NK-92 treated with Interleukin-12 subunit alpha and Interleukin-12 subunit beta, amount 100 ng/mL, for 24 hours (cell line): ENCODE results near the gene CRYBG1.
"Not testable (repeated sequence)": the region's sequence is repeated elsewhere in the genome, so short reads cannot be mapped to it uniquely, and the experiment has no call there.

Experiments
- DNase-seq: peaks from one replicate; lab custom pipeline; 2025; lab: John Stamatoyannopoulos, UW

The CRYBG1 gene

DNA sequence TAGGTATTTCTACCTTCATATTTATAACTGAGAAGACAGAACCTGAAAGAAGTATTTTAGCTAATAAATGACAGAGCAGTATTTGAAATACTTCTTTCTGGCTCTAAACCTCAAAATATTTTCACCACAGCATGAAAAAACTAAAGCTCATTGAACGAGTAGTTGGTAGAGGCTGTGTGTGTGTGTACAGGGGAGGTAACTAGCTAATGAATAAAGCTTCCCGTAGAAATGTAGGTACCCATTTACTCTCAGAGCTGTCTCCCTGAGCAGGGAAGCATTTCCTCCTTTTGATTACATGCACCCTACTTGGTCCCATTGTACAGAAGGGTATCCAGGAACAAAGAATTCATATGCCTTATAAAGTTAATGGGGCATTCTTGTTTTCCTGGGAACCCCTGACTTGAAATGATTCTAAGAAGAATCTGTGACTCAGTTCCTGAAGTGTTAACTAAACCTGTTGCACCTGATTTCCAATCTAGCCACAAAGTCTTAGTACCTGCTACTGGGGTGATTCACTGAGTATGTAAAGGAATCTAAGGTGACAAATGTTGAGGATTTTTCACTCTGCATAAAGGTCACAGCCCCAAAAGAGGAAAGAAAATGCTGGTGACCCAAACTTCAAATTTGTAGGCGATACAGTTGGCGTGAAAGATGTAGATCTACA, 12.5 kb downstream of the CRYBG1 start:
- no peak for DNase-seq

DNA sequence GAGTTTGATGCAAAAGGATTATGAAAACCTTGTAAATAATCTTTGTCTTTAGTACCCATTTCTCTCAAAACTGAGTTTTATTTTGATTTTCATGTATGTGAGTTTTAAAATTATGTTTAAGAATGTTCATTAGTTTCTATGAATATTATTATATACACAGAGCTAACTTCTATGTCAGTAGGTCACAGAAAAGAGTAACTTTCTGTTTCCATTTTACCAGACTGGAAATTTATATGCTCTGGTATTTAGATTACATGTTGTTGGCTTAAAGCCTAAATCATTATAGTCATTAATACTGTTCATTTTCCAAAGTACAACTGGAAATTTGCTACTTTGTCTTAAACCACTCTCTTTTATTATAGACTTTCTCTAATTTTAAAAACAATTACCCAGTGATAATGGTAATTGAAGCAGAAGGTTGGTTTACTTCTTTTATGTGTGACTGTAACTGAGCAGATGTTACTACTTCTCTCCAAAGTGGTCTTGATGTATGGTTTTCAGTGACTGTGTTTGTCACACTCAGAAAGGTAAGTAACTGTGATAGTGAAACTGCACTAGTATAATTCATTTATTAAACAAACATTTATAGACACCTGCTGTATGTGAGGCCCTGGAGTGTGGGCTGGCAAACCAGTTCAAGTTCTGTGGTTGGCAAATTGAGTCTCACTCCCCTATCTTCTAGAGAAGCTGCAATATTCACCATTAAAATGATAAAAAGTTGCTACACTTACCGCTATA, 13.2 kb downstream of the CRYBG1 start:
- no peak for DNase-seq

- no peak for DNase-seq
Observed at GRCh38 chr6:106377061-106377540, 16.6 kb downstream of the CRYBG1 start.

GRCh38 chr6:106379951-106380350, 19.4 kb downstream of the CRYBG1 start:
- DNase-seq: no peak

- no peak for DNase-seq
Observed at GRCh38 chr6:106380407-106380806, 19.9 kb downstream of the CRYBG1 start.

- no peak for DNase-seq
Observed at GRCh38 chr6:106381223-106381622, 20.7 kb downstream of the CRYBG1 start.

DNA sequence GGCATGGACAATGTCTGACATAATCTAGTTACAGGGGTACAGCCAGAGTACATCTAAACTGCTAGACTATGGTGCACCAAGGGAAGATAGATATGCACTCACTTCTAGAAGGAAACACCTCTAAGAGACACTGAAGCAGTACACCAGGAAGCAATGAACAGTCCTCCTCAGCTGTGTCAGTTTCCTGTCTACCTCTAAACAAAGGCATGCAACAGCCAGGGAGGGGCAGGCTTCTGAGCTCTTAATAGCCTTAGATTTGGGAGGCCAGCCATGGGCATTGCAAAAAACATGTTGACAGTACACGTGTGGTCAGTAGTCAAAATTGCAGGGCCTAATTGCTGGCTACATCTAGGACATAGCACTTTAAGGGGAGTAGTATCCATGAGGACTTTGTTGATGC, 21.4 kb downstream of the CRYBG1 start:
- no peak for DNase-seq

- no peak for DNase-seq
Observed at GRCh38 chr6:106383573-106383972, 23.1 kb downstream of the CRYBG1 start.

- no peak for DNase-seq
Observed at GRCh38 chr6:106385530-106385929, 25.0 kb downstream of the CRYBG1 start.

- DNase-seq: no peak
Observed at GRCh38 chr6:106387875-106388274, 27.4 kb downstream of the CRYBG1 start.

DNA sequence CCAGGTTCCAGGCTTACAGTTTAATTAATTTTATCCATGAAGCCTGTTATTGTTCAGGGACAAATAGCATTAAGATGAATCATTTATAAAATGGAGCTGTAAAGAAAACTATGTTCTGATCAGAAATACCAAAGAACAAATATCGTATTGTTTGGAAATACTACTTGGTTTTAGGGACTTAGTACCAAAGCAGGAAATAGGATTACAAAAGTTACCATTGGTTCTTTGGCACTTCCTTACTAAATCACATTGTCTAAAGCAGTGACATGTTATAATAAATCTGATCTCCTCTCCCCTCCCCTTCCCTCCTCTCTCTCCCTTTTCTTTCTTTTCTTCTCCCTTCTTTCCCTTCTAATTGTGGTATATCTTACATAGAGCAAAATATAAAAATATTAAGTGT, 29.6 kb downstream of the CRYBG1 start:
- no peak for DNase-seq

- DNase-seq: no peak
Observed at GRCh38 chr6:106396426-106397220, 36.1 kb downstream of the CRYBG1 start.

DNA sequence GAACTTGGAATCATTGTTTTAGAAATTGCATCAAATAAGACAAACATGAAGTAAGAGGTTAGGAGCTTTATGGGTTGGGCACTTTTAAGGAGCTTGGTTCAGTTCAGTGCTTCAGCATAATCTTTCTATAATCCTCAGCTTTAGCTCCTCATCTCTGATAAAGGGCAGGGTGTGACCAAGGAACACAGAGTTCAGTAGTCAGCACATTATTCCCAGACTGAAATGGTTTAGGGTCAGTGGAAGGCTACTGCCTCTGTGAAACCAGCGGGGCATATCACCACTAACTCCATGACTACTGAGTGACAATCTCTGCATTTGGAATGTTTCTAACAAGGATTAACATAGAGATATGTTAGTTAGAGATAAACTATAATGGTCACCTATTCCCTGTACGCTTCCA, 36.9 kb downstream of the CRYBG1 start:
- DNase-seq: no peak

DNA sequence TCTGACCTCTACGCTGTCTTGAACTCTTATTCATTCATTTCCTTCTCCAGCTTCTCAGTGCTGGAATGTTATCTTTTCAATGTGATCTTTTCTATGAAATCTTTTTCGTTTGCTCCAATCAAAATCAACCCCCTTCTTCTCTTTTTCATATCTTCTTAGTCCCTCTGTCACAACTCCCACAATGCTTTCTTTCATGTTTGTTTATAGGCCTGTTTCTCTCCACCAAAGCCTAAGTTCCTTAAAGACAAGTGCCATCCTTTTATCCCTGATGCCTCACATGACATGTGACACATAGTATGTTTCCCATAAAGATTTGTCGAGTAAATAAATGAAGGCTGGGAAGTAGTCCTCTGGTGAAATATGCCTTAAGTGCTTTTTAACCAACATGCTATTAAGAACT, 38.1 kb downstream of the CRYBG1 start:
- no peak for DNase-seq

DNA sequence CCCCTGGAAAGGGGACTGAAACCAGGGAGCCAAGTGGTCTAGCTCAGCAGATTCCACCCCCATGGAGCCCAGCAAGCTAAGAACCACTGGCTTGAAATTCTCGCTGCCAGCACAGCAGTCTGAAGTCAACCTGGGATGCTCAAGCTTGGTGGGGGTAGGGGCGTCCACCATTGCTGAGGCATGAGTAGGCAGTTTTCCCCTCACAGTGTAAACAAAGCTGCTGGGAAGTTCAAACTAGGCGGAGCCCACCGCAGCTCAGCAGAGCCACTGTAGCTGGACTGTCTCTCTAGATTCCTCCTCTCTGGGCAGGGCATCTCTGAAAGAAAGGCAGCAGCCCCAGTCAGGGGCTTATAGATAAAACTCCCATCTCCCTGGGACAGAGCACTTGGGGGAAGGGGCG, 44.5 kb downstream of the CRYBG1 start:
- DNase-seq: not testable (repeated sequence)

DNA sequence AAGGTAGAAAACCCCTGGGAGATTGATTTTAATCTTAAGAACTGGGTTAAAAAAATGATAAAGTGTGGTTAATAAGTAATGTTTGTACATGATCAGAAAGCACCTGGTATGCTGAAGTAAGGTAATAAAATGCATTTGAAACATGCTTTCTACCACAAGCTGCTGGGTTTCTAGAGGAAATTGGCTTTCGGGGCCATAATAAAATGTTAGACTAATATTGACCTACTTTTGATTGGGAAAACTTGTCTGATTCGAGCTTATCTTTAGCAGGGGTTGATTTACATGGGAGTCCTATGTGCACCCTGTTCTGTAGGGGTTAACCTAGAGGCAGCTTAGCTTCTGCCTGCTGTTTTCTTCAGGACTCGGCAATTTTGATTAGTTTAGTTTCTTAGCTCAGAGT, 50.5 kb downstream of the CRYBG1 start:
- no peak for DNase-seq

DNA sequence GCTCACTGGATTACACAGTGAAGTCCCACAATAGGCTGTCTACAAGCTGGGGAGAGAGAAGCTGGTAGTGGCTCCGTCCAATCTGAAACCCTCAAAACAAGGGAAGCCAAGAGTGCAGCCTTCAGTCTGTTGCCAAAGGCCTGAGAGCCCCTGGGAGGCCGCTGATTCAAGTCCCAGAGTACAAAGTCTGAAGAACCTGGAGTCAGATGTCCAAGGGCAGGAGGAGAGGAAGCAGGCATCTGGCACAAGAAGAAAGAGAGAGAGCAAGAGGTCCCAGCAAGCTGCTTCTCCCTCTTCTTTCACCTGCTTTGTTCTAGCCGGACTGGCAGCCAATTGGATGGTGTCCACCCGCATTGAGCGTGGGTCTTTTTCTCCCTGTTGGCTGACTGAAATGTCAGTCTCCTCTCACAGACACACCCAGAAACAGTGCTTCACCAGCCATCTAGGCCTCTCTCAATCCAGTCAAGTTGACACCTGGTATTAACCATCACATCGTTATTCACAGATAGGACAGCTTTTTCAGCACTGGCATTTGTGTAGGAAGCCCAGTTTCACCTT, 51.2 kb downstream of the CRYBG1 start:
- no peak for DNase-seq

- DNase-seq: no peak
Observed at GRCh38 chr6:106413016-106413415, 52.5 kb downstream of the CRYBG1 start.

DNA sequence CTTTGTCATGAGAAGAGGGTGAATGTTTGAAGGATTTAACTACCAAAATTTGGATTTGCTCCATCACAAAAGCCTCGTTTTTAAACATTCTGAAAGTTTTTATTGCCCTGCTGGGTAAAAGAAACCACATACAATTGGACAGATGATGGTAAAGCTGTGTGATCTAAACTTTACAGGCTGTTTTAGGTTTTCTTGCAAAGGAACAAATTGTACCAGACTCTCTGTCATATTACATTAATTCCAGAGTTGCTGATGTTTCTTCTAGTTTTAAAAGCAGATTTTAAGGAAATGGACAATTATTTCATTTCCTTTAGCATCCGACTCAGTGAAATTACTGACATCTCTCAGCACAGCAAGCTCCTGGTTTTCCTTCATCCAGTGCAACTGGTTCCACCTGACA, 53.2 kb downstream of the CRYBG1 start:
- DNase-seq: no peak

- no peak for DNase-seq
Observed at GRCh38 chr6:106415921-106416320, 55.4 kb downstream of the CRYBG1 start.

GRCh38 chr6:106417572-106418147, 57.1 kb downstream of the CRYBG1 start:
- no peak for DNase-seq
